Heart left ventricle (tissue), 13 donors: Measurements from ENCODE around the gene CREB3L1.

Experiments used
- POLR2A ChIP-seq, 2 donors: fragments of 450-650 bp; IDR thresholded peaks; one replicate each; pipeline ENCODE4 v1.6.1; 2017; ENCODE audit warnings: antibody characterized with exemption in 2 of 2, mild to moderate bottlenecking in 2 of 2, moderate library complexity in 2 of 2
- TF ChIP-seq, protein P1 (sequence below), 12 donors: fragments of 200-600 bp; sonication (generic) in 4 of 12; IDR thresholded peaks; one replicate each; pipeline versions ENCODE4 v1.5.0 to v1.8.0; 2018 to 2022; ENCODE audit warnings: antibody characterized with exemption in 12 of 12, mild to moderate bottlenecking in 5 of 12
- donor health status: ischemic (EF 13 %, LVEDD 7.1; RV severe dilation, severe dysfunction).
- donor health status: DM: no; HTN: yes; CAD: no.
- donor health status: DM: no; HTN: no; CAD: no.
- donor health status: ischemic (EF 25% LVEDD 6.9; RV normal size, moderate dysfunction).
- donor health status: ischemic (EF 25% LVEDD 5.7; RV mildly dilated, moderate dysfunction).
- donor health status: ischemic (EF 35%, LVEDD 5.7; RV mildly dilated, moderate dysfunction).
- donor health status: nonischemic (EF 11% LVEDD 7.7; RV severe dilation, severe dysfunction).
- donor health status: DM: yes; HTN: yes; CAD: no.
- donor health status: PGD.
- donor health status: ischemic (EF 29% LVEDD 5.4; RV normal size, mild dysfunction).
- donor health status: nonischemic (EF 23%, LVEDD 6.1; RV moderate dilation, normal function).

DNA sequence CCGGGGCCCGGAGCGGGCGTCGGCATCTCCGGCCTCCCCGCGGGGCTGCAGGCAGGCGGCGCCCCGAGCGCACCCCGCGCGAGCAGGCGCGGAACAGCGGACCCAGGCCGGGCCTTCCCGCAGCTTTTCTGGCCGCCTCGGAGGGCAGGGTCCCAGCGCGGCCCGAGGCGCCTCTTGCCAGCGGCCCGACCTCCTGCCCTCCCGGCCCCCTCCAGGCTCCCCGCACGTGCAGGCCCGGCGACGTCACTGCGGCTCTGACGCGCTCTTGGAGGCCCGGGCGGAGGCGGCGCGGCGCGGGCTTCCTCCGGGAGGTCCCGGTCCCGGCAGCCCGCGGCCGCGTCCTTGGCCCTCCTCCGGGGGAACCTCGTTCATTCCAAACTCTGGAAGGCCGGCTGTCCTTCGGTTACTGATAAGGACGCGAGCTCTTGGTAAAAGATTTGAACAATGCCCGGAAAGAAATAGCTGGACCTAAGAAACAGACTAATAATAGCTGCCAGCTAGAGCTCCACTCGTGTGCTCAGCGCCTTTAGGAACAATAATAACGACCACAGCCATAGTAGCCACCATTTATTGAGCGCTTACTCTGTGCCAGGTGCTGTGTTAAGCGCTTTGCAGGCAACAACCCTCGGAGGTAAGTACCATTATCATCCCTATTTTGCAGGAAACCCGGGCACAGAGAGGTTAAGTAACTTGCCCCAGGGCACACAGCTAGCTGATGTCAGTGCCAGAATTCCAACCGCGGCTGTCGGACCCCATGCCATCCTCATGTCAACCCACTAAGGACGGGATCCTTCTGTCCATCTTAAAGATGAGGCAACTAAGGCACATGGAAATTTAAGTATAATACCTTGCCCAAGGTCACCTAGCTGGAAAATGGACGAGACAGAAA, 39.1 kb upstream of the CREB3L1 start:
- TF ChIP-seq, protein P1, sequence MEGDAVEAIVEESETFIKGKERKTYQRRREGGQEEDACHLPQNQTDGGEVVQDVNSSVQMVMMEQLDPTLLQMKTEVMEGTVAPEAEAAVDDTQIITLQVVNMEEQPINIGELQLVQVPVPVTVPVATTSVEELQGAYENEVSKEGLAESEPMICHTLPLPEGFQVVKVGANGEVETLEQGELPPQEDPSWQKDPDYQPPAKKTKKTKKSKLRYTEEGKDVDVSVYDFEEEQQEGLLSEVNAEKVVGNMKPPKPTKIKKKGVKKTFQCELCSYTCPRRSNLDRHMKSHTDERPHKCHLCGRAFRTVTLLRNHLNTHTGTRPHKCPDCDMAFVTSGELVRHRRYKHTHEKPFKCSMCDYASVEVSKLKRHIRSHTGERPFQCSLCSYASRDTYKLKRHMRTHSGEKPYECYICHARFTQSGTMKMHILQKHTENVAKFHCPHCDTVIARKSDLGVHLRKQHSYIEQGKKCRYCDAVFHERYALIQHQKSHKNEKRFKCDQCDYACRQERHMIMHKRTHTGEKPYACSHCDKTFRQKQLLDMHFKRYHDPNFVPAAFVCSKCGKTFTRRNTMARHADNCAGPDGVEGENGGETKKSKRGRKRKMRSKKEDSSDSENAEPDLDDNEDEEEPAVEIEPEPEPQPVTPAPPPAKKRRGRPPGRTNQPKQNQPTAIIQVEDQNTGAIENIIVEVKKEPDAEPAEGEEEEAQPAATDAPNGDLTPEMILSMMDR (IDR thresholded peaks at IDR 0.05): peak in 6 of 12 donors; percentile 15 to 46 (median 34)
- TF ChIP-seq POLR2A (IDR thresholded peaks at IDR 0.05): no peak
